Measurements from ENCODE around the gene USP6.
"Not testable (repeated sequence)": the region's sequence is repeated elsewhere in the genome, so short reads cannot be mapped to it uniquely, and the experiment has no call there.

USP6 gene

DNA sequence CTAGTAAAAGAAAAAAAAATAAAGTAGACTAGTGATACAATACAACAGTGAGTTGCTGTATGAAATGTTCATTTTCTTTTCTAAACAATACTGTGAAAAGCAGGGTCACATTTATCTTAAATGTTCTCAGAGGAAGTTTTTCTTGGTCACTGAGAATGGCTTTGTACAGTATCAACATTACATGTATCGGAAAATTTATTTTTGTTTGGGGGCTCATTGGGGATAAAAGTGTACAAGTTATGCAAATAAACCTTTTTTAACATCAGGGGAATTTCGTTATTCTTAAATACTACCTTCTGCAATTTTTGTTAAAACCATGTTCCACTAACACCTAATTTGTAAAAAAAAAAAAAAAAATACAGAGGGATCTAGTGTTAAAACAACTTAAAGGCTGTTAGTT lies 84.5 kb downstream of the USP6 start:
- DNase-seq, result no peak

DNA sequence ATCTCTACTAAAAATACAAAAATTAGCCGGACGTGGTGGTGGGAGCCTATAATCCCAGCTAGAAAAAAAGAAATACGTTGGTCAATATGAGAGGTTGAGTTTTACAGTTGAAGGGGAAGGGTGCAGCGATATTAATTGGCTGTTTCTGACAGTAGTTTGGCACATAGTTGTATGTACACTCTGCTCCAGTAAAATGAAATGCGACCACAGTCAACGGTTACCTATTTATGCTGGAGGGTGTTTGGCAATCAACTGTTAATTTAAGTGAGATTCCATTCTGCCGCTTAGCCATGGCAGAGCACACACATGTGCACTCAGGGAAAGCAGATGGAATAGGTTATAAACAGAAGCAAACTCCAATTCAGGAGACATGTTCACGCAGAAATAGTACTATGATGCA lies 85.2 kb downstream of the USP6 start:
- DNase-seq, result no peak

DNA sequence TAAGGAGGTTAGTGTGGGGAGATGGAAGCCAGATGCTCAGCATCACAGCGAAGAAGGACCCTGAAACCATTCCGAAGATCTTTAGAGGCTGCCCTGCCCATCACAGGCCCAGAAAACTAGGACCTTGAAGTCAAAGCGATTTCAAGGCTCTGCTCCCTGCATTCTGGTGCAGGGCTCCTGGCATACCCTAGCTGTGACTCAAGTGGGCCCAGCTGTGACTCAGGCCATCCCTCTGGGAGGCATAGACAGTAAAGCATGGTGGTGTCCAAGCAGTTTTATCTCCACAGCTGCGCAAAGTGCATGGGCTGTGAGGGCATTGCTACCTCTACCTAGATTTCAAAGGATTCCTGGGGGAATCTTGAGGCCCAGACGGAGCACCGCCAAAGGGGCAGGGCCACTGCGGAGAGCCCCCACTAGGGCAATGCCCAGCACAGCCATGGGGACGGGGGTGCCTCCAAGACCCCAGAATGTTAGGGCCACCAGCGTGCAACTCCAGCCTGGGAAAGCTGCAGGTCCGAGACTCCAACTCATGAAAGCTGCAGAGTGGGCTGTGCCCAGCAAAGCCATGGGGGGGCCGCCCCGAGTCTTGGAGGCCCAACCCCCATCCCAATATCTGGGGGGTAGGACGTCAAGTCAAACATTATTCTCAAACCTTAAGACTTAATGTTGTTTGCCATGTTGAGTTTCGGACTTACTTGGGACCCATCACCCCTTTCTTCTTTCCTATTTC lies 87.5 kb downstream of the USP6 start:
- no peak for DNase-seq

DNA sequence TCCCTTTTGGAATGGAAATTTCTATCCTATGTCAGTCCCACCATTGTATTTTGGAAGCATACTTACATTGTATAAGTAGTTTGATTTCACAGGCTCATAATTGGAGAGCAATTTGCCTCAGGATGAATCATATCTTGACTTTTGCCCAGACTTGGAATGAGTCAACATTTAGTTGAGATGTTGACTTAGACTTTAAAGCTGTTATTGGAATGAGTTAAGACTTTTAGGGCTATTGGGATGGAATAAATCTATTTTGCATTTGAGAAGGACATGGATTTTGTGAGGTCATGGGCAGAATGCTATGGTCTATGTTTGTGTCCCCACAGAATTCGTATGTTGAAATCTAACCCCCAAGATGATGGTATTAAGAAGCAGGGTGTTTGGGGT lies 88.1 kb downstream of the USP6 start:
- no peak for DNase-seq

DNA sequence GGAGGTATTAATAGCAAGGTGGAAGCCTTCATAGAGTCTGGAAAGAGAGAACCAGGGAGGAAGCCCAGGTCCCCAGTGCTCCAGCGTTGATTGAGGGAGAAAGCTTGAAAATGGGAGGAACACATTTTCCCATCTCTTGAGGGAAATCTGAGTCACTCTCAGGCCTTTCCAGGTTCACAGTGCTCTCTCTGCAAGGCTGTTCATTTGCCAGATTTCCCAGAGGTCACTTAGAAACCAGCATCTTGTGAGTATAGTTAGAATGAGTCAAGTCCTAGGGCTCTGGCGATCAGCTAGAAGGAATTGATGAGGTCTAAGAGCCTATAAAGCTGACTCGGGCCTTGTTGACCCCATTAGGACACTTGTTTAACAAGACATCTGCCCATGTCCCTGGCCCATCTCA lies 93.6 kb downstream of the USP6 start:
- no peak for DNase-seq

DNA sequence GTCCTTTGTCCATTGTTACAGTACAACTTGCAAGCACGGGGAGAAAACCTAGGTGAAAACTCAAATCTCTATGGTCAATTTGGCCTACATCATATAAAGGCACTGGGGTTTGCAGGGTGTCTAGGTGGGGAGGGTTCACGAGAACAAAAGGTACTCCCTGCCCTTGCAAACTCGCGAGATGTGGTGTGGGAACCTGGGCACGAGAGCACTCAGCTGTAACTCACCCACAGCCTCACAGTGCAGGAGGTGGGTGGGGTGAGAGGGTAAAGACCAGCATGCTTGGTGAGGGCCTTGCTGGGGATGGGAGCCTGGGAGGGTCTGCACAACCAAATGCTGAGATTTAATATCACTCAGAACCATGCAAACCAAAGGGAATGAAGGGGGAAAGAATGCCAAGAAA lies 94.3 kb downstream of the USP6 start:
- DNase-seq, result no peak

DNA sequence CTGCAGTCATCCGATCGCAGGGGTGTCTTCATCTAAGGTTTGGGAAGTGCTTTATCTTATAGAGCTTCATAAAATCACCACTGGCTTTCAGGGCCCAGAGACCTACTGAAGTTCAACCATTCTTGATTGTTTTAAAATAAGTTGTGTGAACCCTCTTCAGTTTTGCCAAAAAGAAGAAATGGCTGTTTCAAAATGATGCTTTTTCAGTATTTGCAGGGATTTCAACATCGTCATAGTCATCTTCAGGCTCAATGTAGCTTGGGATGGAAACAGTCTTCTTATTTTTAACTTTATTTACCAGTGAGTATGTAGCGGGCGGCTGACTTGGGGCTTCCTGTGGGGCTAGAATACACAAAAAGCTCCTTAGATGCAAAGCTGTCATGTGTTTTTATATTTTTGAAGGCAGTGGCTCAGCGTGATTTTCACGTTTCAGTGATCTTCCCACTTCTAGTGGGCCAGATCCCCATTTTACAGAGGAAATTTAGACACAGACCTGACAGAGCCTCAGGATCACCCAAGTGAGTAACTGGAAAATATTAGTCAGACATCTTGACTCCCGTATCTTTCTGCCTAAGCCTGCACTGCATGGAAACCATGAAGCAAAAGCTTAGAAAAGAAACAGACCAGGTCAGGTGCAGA lies 94.9 kb downstream of the USP6 start:
- no peak for DNase-seq

DNA sequence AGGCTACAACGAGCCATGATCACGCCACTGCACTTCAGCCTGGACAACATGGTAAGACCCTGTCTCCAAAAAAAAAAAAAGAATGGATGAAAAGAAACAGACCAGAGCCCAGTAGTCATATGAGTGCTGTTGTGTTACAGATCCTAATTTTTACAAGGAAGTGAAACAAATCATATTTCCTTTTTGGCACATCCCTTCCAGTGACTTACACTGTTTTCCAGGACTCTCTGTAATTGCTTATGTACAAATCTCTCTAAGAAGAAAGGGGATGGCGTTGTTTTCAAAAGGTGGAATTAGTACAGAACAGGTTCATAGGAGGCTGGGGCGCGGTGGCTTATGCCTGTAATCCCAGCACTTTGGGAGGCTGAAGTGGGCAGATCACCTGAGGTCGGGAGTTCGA lies 95.6 kb downstream of the USP6 start:
- no peak for DNase-seq

DNA sequence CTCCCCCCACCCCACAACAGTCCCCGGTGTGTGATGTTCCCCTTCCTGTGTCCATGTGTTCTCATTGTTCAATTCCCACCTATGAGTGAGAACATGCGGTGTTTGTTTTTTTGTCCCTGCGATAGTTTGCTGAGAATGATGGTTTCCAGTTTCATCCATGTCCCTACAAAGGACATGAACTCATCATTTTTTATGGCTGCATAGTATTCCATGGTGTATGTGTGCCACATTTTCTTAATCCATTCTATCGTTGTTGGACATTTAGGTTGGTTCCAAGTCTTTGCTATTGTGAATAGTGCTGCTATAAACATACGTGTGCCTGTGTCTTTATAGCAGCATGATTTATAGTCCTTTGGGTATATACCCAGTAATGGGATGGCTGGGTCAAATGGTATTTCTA lies 101.7 kb downstream of the USP6 start:
- not testable (repeated sequence) for DNase-seq

DNA sequence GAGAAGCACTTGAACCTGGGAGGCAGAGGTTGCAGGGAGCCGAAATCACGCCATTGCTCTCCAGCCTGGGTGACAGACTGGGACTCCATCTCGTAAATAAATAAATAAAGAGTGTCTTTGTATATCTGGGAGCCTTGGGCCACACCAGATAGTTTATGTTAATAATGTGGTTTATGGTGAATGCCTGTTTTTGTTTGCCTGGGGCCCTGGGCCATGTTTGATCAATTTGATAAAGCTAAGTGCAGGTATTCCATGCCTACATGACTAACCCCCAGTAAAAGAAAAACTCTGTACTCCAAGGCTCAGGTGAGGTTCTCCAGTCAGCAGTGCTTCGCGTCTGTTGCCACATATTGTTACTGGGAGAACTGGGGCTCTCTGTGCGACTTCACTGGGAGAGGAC lies 103.7 kb downstream of the USP6 start:
- DNase-seq, result no peak

DNA sequence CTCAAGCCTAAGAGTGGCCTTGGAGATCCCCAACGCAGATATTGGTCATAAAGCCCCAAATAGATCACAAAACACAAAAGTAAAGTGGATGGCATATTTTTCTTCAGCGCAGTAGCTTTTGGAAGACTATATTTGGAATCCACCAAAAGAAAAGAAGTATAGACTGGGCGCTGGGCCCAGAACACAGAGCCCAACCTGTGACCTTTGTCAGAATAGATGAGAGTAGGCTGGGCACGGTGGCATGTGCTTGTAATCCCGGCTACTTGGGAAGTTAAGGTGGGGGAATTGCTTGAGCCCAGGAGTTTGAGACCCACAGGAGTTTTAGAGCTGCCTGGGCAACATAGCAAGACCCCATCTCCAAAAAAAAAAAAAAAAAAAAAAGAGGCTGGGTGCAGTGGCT lies 104.2 kb downstream of the USP6 start:
- DNase-seq, result no peak

DNA sequence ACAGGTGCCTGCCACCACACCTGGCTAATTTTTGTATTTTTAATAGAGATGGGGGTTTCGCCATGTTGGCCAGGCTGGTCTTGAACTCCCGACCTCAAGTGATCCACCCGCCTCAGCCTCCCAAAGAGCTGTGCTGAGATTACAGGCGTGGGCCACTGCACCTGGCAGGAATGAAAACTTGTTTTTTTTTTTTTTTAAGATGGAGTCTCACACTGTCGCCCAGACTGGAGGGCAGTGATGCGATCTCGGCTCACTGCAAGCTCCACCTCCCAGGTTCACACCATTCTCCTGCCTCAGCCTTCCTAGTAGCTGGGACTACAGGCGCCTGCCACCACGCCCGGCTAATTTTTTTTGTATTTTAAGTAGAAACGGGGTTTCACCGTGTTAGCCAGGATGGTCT lies 106.1 kb downstream of the USP6 start:
- DNase-seq, result not testable (repeated sequence)
